ENCODE results near the gene C11orf87. TPM values are rescaled to one million over a fixed set of nuclear protein-coding genes. Genes with fewer than 3 reads are reported as not detected.

Gene C11orf87
- total and polyA plus RNA-seq, 2 experiments from 2014 or later: 0.13 TPM; not detected in 1

DNA sequence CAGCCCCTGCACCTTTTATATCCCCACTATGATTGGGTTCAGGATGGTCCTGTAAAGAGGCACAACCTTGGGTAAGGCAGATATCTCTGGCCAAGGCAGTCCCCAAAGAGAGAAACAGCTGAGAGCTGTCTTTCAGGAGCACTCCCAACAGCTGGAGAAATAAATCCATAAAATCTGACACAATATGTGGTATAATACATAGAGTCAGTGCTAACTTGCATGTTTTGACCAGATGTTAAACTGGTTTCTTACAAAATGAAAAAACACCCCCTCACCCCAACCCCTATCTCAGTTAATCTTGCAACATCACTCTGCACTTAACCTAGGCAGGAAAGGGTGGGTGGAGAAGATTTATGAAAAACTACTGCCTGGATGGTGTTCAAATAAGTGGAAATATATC is 44.0 kb upstream of the C11orf87 start:
- DNase-seq (ENCODE audit: low spot score): no peak
- Histone ChIP-seq H3K9me3 (ENCODE audit: low read depth) (no peaks in the 10 kb centered on the region), H3K27ac (no peak overlapping the region), H3K9me2 (replicated peaks; ENCODE audit: insufficient read depth) (no peaks in the 10 kb centered on the region), H3K4me2 (no peak overlapping the region), H3K4me3 (no peak overlapping the region), H3K4me1 (ENCODE audit: insufficient read depth) (no peaks in the 10 kb centered on the region), H4K20me1 (ENCODE audit: insufficient read depth, poor library complexity, severe bottlenecking) (no peaks in the 10 kb centered on the region), H3K79me2 (no peaks in the 10 kb centered on the region), H3K36me3 (replicated peaks; ENCODE audit: insufficient read depth, low read depth) (no peaks in the 10 kb centered on the region), H2AFZ (no peak overlapping the region), H3K27me3 (no peaks in the 10 kb centered on the region)
- TF ChIP-seq, protein P1, sequence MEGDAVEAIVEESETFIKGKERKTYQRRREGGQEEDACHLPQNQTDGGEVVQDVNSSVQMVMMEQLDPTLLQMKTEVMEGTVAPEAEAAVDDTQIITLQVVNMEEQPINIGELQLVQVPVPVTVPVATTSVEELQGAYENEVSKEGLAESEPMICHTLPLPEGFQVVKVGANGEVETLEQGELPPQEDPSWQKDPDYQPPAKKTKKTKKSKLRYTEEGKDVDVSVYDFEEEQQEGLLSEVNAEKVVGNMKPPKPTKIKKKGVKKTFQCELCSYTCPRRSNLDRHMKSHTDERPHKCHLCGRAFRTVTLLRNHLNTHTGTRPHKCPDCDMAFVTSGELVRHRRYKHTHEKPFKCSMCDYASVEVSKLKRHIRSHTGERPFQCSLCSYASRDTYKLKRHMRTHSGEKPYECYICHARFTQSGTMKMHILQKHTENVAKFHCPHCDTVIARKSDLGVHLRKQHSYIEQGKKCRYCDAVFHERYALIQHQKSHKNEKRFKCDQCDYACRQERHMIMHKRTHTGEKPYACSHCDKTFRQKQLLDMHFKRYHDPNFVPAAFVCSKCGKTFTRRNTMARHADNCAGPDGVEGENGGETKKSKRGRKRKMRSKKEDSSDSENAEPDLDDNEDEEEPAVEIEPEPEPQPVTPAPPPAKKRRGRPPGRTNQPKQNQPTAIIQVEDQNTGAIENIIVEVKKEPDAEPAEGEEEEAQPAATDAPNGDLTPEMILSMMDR (IDR thresholded peaks at IDR 0.05; ENCODE audit: poor library complexity): no peak
- TF ChIP-seq EZH2phosphoT487 (IDR thresholded peaks at IDR 0.05; ENCODE audit: low read depth, severe bottlenecking, unreplicated experiment): no peak
- TF ChIP-seq EZH2 (IDR thresholded peaks at IDR 0.05; ENCODE audit: borderline replicate concordance): no peak

DNA sequence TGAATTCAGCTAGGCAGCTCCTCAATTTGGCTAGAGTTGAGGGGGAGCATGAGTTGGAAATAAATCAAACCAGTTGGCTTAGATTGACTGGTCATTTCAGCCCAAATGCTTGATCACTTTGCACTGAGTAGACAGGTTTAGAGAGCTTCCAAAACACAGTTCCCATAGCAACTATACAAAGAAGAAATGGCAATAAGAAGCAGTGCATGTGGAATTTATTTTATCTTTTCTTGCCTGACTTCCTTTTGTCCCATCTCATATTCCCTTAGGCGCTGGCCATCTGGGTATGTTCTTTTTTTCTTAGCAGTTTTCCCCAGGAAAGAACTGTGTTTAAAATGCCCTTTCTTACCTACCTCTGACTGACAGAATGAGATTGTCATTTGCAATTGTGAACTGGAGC is 38.7 kb upstream of the C11orf87 start:
- Histone ChIP-seq H3K27ac (no peak overlapping the region), H3K4me3 (no peak overlapping the region), H4K20me1 (ENCODE audit: insufficient read depth, poor library complexity, severe bottlenecking) (no peaks in the 10 kb centered on the region), H3K79me2 (no peaks in the 10 kb centered on the region), H2AFZ (no peak overlapping the region), H3K4me2 (no peak overlapping the region), H3K36me3 (replicated peaks; ENCODE audit: insufficient read depth, low read depth) (no peaks in the 10 kb centered on the region), H3K9me2 (replicated peaks; ENCODE audit: insufficient read depth) (no peaks in the 10 kb centered on the region), H3K27me3 (no peaks in the 10 kb centered on the region), H3K4me1 (ENCODE audit: insufficient read depth) (no peaks in the 10 kb centered on the region), H3K9me3 (ENCODE audit: low read depth) (no peaks in the 10 kb centered on the region)
- TF ChIP-seq, protein P1 (IDR thresholded peaks at IDR 0.05; ENCODE audit: poor library complexity): no peak
- no peak for TF ChIP-seq EZH2 (IDR thresholded peaks at IDR 0.05; ENCODE audit: borderline replicate concordance)
- no peak for TF ChIP-seq EZH2phosphoT487 (IDR thresholded peaks at IDR 0.05; ENCODE audit: low read depth, severe bottlenecking, unreplicated experiment)
- 72% methylated on average over 1 of the region's 1 CpG for WGBS (ENCODE audit: low lambda C conversion rate, missing lambda C conversion rate)
- no peak for DNase-seq (ENCODE audit: low spot score)

DNA sequence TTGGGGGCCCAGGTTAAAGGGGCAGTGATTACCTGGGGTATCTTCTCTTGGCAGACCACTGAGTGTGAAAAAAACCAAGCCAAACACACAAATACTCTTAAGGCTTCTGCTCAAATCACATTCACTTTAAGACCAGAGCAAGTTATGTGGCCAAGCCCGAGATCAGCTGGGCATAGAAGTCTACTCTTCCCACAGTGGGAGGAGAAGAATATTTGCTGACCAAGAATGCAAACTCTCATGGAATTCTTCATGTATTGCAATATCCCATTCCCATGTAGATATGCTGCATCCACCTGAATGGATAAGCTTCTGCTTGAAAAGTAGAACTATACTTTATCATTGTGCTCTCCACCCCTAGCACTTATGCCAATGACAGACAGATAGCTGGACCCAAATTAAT is 37.1 kb upstream of the C11orf87 start:
- Histone ChIP-seq H3K79me2 (no peaks in the 10 kb centered on the region), H3K9me2 (replicated peaks; ENCODE audit: insufficient read depth) (no peaks in the 10 kb centered on the region), H3K9me3 (ENCODE audit: low read depth) (no peaks in the 10 kb centered on the region), H3K4me2 (no peak overlapping the region), H4K20me1 (ENCODE audit: insufficient read depth, poor library complexity, severe bottlenecking) (no peaks in the 10 kb centered on the region), H3K27me3 (no peaks in the 10 kb centered on the region), H3K27ac (no peak overlapping the region), H3K4me3 (no peak overlapping the region), H3K36me3 (replicated peaks; ENCODE audit: insufficient read depth, low read depth) (no peaks in the 10 kb centered on the region), H3K4me1 (ENCODE audit: insufficient read depth) (no peaks in the 10 kb centered on the region), H2AFZ (no peak overlapping the region)
- DNase-seq (ENCODE audit: low spot score): no peak
- WGBS (ENCODE audit: low lambda C conversion rate, missing lambda C conversion rate): 69% methylated on average over 1 of the region's 1 CpG
- TF ChIP-seq, protein P1 (IDR thresholded peaks at IDR 0.05; ENCODE audit: poor library complexity): no peak
- TF ChIP-seq EZH2phosphoT487 (IDR thresholded peaks at IDR 0.05; ENCODE audit: low read depth, severe bottlenecking, unreplicated experiment) (no peak), EZH2 (IDR thresholded peaks at IDR 0.05; ENCODE audit: borderline replicate concordance) (no peak)

DNA sequence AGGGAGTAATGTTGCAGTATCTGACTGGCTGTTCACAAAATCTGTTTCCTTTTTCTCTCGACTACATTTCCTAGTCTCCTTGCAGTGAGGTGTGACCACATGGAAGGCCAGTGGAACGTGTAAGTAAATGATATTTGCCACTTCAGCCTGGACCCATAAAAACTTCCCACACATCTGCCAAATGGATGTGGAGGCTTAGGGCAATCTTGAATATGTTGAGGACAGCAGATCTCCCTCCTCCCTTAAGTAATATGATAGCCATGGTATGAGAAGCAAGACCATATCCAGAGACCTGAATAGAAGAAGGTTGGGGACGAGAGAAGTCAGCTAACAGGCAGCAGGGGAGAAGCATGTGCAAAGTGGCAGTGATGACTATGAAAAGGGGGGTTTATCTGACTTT is 33.0 kb upstream of the C11orf87 start:
- TF ChIP-seq, protein P1 (IDR thresholded peaks at IDR 0.05; ENCODE audit: poor library complexity): no peak
- TF ChIP-seq EZH2phosphoT487 (IDR thresholded peaks at IDR 0.05; ENCODE audit: low read depth, severe bottlenecking, unreplicated experiment) (no peak), EZH2 (IDR thresholded peaks at IDR 0.05; ENCODE audit: borderline replicate concordance) (no peak)
- Histone ChIP-seq H3K9me3 (ENCODE audit: low read depth) (no peaks in the 10 kb centered on the region), H3K4me3 (no peak overlapping the region), H3K79me2 (no peaks in the 10 kb centered on the region), H3K27me3 (no peaks in the 10 kb centered on the region), H4K20me1 (ENCODE audit: insufficient read depth, poor library complexity, severe bottlenecking) (no peaks in the 10 kb centered on the region), H3K4me1 (ENCODE audit: insufficient read depth) (no peaks in the 10 kb centered on the region), H3K4me2 (no peak overlapping the region), H3K27ac (no peak overlapping the region), H3K9me2 (replicated peaks; ENCODE audit: insufficient read depth) (no peaks in the 10 kb centered on the region), H2AFZ (no peak overlapping the region), H3K36me3 (replicated peaks; ENCODE audit: insufficient read depth, low read depth) (no peaks in the 10 kb centered on the region)
- no peak for DNase-seq (ENCODE audit: low spot score)
- 37% methylated on average over 3 of the region's 3 CpGs for WGBS (ENCODE audit: low lambda C conversion rate, missing lambda C conversion rate)

Data from hepatocyte (in vitro differentiated cells).